ENCODE results near the gene RSRC1. TPM values are rescaled to one million over a fixed set of nuclear protein-coding genes. Genes with fewer than 3 reads are reported as not detected.

Gene RSRC1
- total and polyA plus RNA-seq, 8 donors: 7.7 to 19.9 (median 10.2) TPM

GRCh38 chr3:158140396-158140795, 30.5 kb downstream of the RSRC1 start:
- H3K4me1 ChIP-seq: no peaks in the 10 kb centered on the region
- no peak for TF ChIP-seq CTCF (IDR thresholded peaks at IDR 0.05)
- H3K27me3 ChIP-seq: no peaks in the 10 kb centered on the region
- H3K27ac ChIP-seq: no peak overlapping the region
- no peaks in the 10 kb centered on the region for H3K9me3 ChIP-seq
- H3K36me3 ChIP-seq: peaks cover 0 to 2% (median 0%) of the 10 kb centered on the region in 3 donors
- DNase-seq: no peak
- no peak for ATAC-seq
- intact Hi-C loops (cut with DNase I): no loop called here
- 88 to 90% methylated on average over 2 of the region's 2 CpGs for WGBS, 2 donors
- no peak for FAIRE-seq
- H3K4me3 ChIP-seq: no peak overlapping the region

GRCh38 chr3:158148218-158148617, 38.3 kb downstream of the RSRC1 start:
- H3K27ac ChIP-seq: no peak overlapping the region
- no peaks in the 10 kb centered on the region for H3K27me3 ChIP-seq
- no peak overlapping the region for H3K4me3 ChIP-seq
- DNase-seq (no peak), ATAC-seq (no peak), FAIRE-seq (no peak)
- no peak for TF ChIP-seq CTCF (IDR thresholded peaks at IDR 0.05)
- H3K4me1 ChIP-seq: no peaks in the 10 kb centered on the region
- no peaks in the 10 kb centered on the region for H3K36me3 ChIP-seq
- H3K9me3 ChIP-seq: no peaks in the 10 kb centered on the region
- intact Hi-C loops (cut with DNase I): no loop called here
- WGBS, 2 donors: 83 to 97% methylated on average over 2 of the region's 2 CpGs

- no peak for TF ChIP-seq CTCF (IDR thresholded peaks at IDR 0.05)
- intact Hi-C loops (cut with DNase I): no loop called here
- Histone ChIP-seq H3K9me3 (no peaks in the 10 kb centered on the region), H3K27me3 (no peaks in the 10 kb centered on the region), H3K36me3 (no peaks in the 10 kb centered on the region), H3K4me3 (no peak overlapping the region), H3K4me1 (no peaks in the 10 kb centered on the region), H3K27ac (no peak overlapping the region)
- WGBS, 2 donors: 88 to 89% methylated on average over 2 of the region's 2 CpGs
- no peak for DNase-seq
- FAIRE-seq: no peak
- ATAC-seq: no peak
Measured at GRCh38 chr3:158152186-158152585, 42.3 kb downstream of the RSRC1 start.

- Histone ChIP-seq H3K36me3 (no peaks in the 10 kb centered on the region), H3K27me3 (no peaks in the 10 kb centered on the region), H3K9me3 (no peaks in the 10 kb centered on the region), H3K4me1 (no peaks in the 10 kb centered on the region), H3K4me3 (no peak overlapping the region), H3K27ac (no peak overlapping the region)
- no peak for TF ChIP-seq CTCF (IDR thresholded peaks at IDR 0.05)
- intact Hi-C loops (cut with DNase I): no loop called here
- DNase-seq (no peak), ATAC-seq (no peak), FAIRE-seq (no peak)
Measured at GRCh38 chr3:158158969-158159368, 49.1 kb downstream of the RSRC1 start.

GRCh38 chr3:158159714-158160113, 49.8 kb downstream of the RSRC1 start:
- Histone ChIP-seq H3K4me3 (no peak overlapping the region), H3K36me3 (no peaks in the 10 kb centered on the region), H3K27ac (no peak overlapping the region), H3K4me1 (no peaks in the 10 kb centered on the region), H3K9me3 (no peaks in the 10 kb centered on the region), H3K27me3 (no peaks in the 10 kb centered on the region)
- no peak for DNase-seq
- WGBS, 2 donors: 80 to 85% methylated on average over 3 of the region's 3 CpGs
- intact Hi-C loops (cut with DNase I): no loop called here
- ATAC-seq: no peak
- no peak for FAIRE-seq
- TF ChIP-seq CTCF (IDR thresholded peaks at IDR 0.05): no peak
